Kidney glomerular epithelial cell (primary cell): ENCODE data around the gene RPL37.
"Not testable (repeated sequence)": the region's sequence is repeated elsewhere in the genome, so short reads cannot be mapped to it uniquely, and the experiment has no call there.

ENCODE experiments used
- DNase-seq: peaks from one replicate; lab custom pipeline; 2025; lab: John Stamatoyannopoulos, UW

RPL37 gene

GRCh38 chr5:40796487-40796889, 38.5 kb downstream of the RPL37 start:
- DNase-seq: no peak

- DNase-seq: not testable (repeated sequence)
Observed at GRCh38 chr5:40794877-40795276, 40.1 kb downstream of the RPL37 start.

- DNase-seq: not testable (repeated sequence)
Observed at GRCh38 chr5:40794340-40794739, 40.7 kb downstream of the RPL37 start.

GRCh38 chr5:40792691-40793090, 42.3 kb downstream of the RPL37 start:
- not testable (repeated sequence) for DNase-seq

- no peak for DNase-seq
Observed at GRCh38 chr5:40791715-40792139, 43.3 kb downstream of the RPL37 start.

- DNase-seq: no peak
Observed at GRCh38 chr5:40790947-40791593, 44.0 kb downstream of the RPL37 start.

- not testable (repeated sequence) for DNase-seq
Observed at GRCh38 chr5:40788941-40789340, 46.1 kb downstream of the RPL37 start.

GRCh38 chr5:40787986-40788385, 47.0 kb downstream of the RPL37 start:
- no peak for DNase-seq

GRCh38 chr5:40786664-40787063, 48.4 kb downstream of the RPL37 start:
- DNase-seq: not testable (repeated sequence)

- DNase-seq: no peak
Observed at GRCh38 chr5:40784916-40785315, 50.1 kb downstream of the RPL37 start.

GRCh38 chr5:40784027-40784653, 50.9 kb downstream of the RPL37 start:
- DNase-seq: peak; percentile 1

- no peak for DNase-seq
Observed at GRCh38 chr5:40781843-40782409, 53.1 kb downstream of the RPL37 start.

- no peak for DNase-seq
Observed at GRCh38 chr5:40780858-40781257, 54.2 kb downstream of the RPL37 start.

GRCh38 chr5:40780199-40780598, 54.8 kb downstream of the RPL37 start:
- DNase-seq: no peak

- no peak for DNase-seq
Observed at GRCh38 chr5:40779561-40779960, 55.5 kb downstream of the RPL37 start.

GRCh38 chr5:40778133-40778532, 56.9 kb downstream of the RPL37 start:
- no peak for DNase-seq

- DNase-seq: no peak
Observed at GRCh38 chr5:40776658-40776977, 58.4 kb downstream of the RPL37 start.

GRCh38 chr5:40775846-40776657, 59.0 kb downstream of the RPL37 start:
- DNase-seq: no peak
